H1 (cell line): ENCODE results near the gene LMX1B. TPM values are rescaled to one million over a fixed set of nuclear protein-coding genes. Genes with fewer than 3 reads are reported as not detected.

ENCODE experiments used
- CTCF ChIA-PET: fragments of 300-600 bp; sonication (Branson Sonifier 250); formaldehyde crosslinking; loops from one replicate; lab custom pipeline; 2021; ENCODE audit not compliant: partially characterized antibody; lab: Charles Lee
- POLR2A ChIA-PET: fragments of 300-600 bp; sonication (Branson Sonifier 250); formaldehyde crosslinking; loops from one replicate; lab custom pipeline; 2021; ENCODE audit warnings: inconsistent platforms; ENCODE audit not compliant: partially characterized antibody; lab: Charles Lee
- DNase-seq, 2 experiments: peaks; one replicate each; pipeline versions ENCODE4 v3.0.0 to v3.0.0-alpha.2; 2010 to 2022; ENCODE audit warnings: low spot score in 2 of 2, low read depth in 1 of 2, mixed read lengths in 1 of 2
- FAIRE-seq: peaks from 2 replicates; lab custom pipeline; 2011; peaks lifted over from hg19 to GRCh38; lab: Jason Lieb, UNC
- H2AFZ ChIP-seq: 2 replicates; pipeline ENCODE4 v1.8.1; 2012; ENCODE audit warnings: low read length, inconsistent platforms
- H2AK5ac ChIP-seq: 2 replicates; pipeline ENCODE4 v1.6.1; 2013; ENCODE audit warnings: low read depth, low read length
- H2BK120ac ChIP-seq: replicated peaks from 2 replicates; pipeline ENCODE3; 2013; ENCODE audit warnings: low read depth, low read length, inconsistent platforms
- H2BK12ac ChIP-seq: 2 replicates; pipeline ENCODE4 v1.6.1; 2013; ENCODE audit warnings: low read depth, low read length
- H2BK15ac ChIP-seq: 2 replicates; pipeline ENCODE4 v1.6.1; 2013; ENCODE audit warnings: low read length
- H2BK20ac ChIP-seq: 2 replicates; pipeline ENCODE4 v1.6.1; 2013; ENCODE audit warnings: low read length
- H2BK5ac ChIP-seq: 2 replicates; pipeline ENCODE4 v1.6.1; 2013; ENCODE audit warnings: low read depth, low read length
- H3K14ac ChIP-seq: 2 replicates; pipeline ENCODE4 v1.6.1; 2013; ENCODE audit warnings: inconsistent platforms; ENCODE audit not compliant: insufficient read length
- H3K18ac ChIP-seq: 2 replicates; pipeline ENCODE4 v1.6.1; 2013; ENCODE audit warnings: low read length; ENCODE audit errors: extremely low read depth
- H3K23ac ChIP-seq: 2 replicates; pipeline ENCODE4 v1.6.1; 2013; ENCODE audit warnings: inconsistent platforms; ENCODE audit not compliant: insufficient read length
- H3K23me2 ChIP-seq: 2 replicates; pipeline ENCODE4 v1.6.1; 2013; ENCODE audit warnings: low read depth, low read length
- H3K27ac ChIP-seq: 2 replicates; pipeline ENCODE4 v1.6.1; 2011; ENCODE audit warnings: low read depth, low read length, inconsistent platforms
- H3K27me3 ChIP-seq, 4 experiments: replicated peaks in 1 of 4; 1 replicate in 1 of 4; 2 replicates in 3 of 4; pipeline versions ENCODE4 v1.6.1 to v1.8.1; 2011 to 2013; ENCODE audit warnings: low read length in 3 of 4, mild to moderate bottlenecking in 3 of 4, inconsistent platforms in 2 of 4, mixed read lengths in 2 of 4, moderate library complexity in 1 of 4; ENCODE audit not compliant: control insufficient read depth in 3 of 4, insufficient read depth in 3 of 4; ENCODE audit errors: extremely low read depth in 1 of 4
- H3K36me3 ChIP-seq, 4 experiments: 2 replicates each; pipeline versions ENCODE4 v1.6.1 to v1.8.1; 2011 to 2013; ENCODE audit warnings: mild to moderate bottlenecking in 4 of 4, low read length in 3 of 4, moderate library complexity in 2 of 4, control low read depth in 1 of 4, inconsistent platforms in 1 of 4; ENCODE audit not compliant: insufficient read depth in 4 of 4, control insufficient read depth in 2 of 4
- H3K4ac ChIP-seq: replicated peaks from 2 replicates; pipeline ENCODE3; 2013; ENCODE audit warnings: low read length, low read depth, mixed read lengths, inconsistent platforms; ENCODE audit not compliant: insufficient read length
- H3K4me1 ChIP-seq, 4 experiments: replicated peaks in 1 of 4; 1 replicate in 1 of 4; 2 replicates in 3 of 4; pipeline versions ENCODE4 v1.6.1 to v1.8.1; 2011 to 2013; ENCODE audit warnings: low read length in 3 of 4, inconsistent platforms in 2 of 4, mixed read lengths in 1 of 4; ENCODE audit not compliant: insufficient read depth in 4 of 4, control insufficient read depth in 3 of 4
- H3K4me2 ChIP-seq, 2 experiments: 2 replicates each; pipeline versions ENCODE4 v1.6.1 to v1.8.1; 2011 to 2013; ENCODE audit warnings: low read depth in 2 of 2, low read length in 2 of 2, control low read depth in 1 of 2, inconsistent platforms in 1 of 2, mild to moderate bottlenecking in 1 of 2; ENCODE audit not compliant: insufficient read depth in 1 of 2
- H3K4me3 ChIP-seq, 4 experiments: fragments of 200-600, 300-600 bp in 1 of 4; sonication (generic), shearing (Covaris generic), sonication (Bioruptor Twin) in 1 of 4; 2 replicates each; pipeline versions ENCODE4 v1.5.1 to v1.8.1; 2011 to 2016; ENCODE audit warnings: low read length in 4 of 4, low read depth in 3 of 4, control low read depth in 2 of 4, inconsistent platforms in 2 of 4, mild to moderate bottlenecking in 2 of 4, mixed read lengths in 1 of 4, moderate library complexity in 1 of 4; ENCODE audit not compliant: insufficient read depth in 2 of 4; ENCODE audit errors: extremely low read depth in 1 of 4
- H3K56ac ChIP-seq: replicated peaks from 2 replicates; pipeline ENCODE3; 2013; ENCODE audit warnings: low read depth, mild to moderate bottlenecking, mixed read lengths, low read length, inconsistent platforms; ENCODE audit not compliant: insufficient read length
- H3K79me1 ChIP-seq: 2 replicates; pipeline ENCODE4 v1.6.1; 2013; ENCODE audit warnings: low read depth, low read length, control low read depth
- H3K79me2 ChIP-seq, 2 experiments: 2 replicates each; pipeline versions ENCODE4 v1.6.1 to v1.8.1; 2012 to 2013; ENCODE audit warnings: low read length in 2 of 2, mild to moderate bottlenecking in 2 of 2, inconsistent platforms in 1 of 2; ENCODE audit not compliant: insufficient read depth in 2 of 2, control insufficient read depth in 1 of 2
- H3K9ac ChIP-seq, 4 experiments: replicated peaks in 1 of 4; 1 replicate in 1 of 4; 2 replicates in 3 of 4; pipeline versions ENCODE4 v1.6.1 to v1.8.1; 2011 to 2013; ENCODE audit warnings: low read depth in 3 of 4, low read length in 3 of 4, control low read depth in 2 of 4, mild to moderate bottlenecking in 2 of 4, moderate library complexity in 2 of 4, inconsistent platforms in 1 of 4; ENCODE audit errors: extremely low read depth in 1 of 4
- H3K9me3 ChIP-seq, 2 experiments: 2 replicates each; pipeline versions ENCODE4 v1.6.1 to v1.8.1; 2012 to 2013; ENCODE audit warnings: mild to moderate bottlenecking in 2 of 2, moderate library complexity in 2 of 2, control low read depth in 1 of 2, inconsistent platforms in 1 of 2, low read depth in 1 of 2, low read length in 1 of 2, mixed read lengths in 1 of 2; ENCODE audit not compliant: insufficient read depth in 2 of 2
- H4K20me1 ChIP-seq, 2 experiments: replicated peaks in 1 of 2; 2 replicates each; pipeline versions ENCODE3 to v1.8.1; 2011 to 2013; ENCODE audit warnings: inconsistent platforms in 2 of 2, low read length in 2 of 2, mild to moderate bottlenecking in 1 of 2; ENCODE audit not compliant: insufficient read depth in 2 of 2, control insufficient read depth in 1 of 2
- H4K5ac ChIP-seq: 2 replicates; pipeline ENCODE4 v1.6.1; 2013; ENCODE audit warnings: low read length, low read depth, mixed read lengths, inconsistent platforms; ENCODE audit not compliant: insufficient read length
- H4K8ac ChIP-seq: 2 replicates; pipeline ENCODE4 v1.8.0; 2013; ENCODE audit warnings: mild to moderate bottlenecking, moderate library complexity, low read length, inconsistent platforms; ENCODE audit not compliant: insufficient read depth; ENCODE audit errors: extremely low read depth
- H4K91ac ChIP-seq: replicated peaks from 2 replicates; pipeline ENCODE3; 2013; ENCODE audit warnings: low read length, mixed read lengths, inconsistent platforms; ENCODE audit not compliant: insufficient read length
- CBX8 ChIP-seq: fragments of 300-800, 300-1000 bp; sonication (generic); IDR thresholded peaks from 2 replicates; pipeline ENCODE4 v1.7.1; 2016; ENCODE audit warnings: low read depth, low read length, borderline replicate concordance
- GTF2F1 ChIP-seq: IDR thresholded peaks from 2 replicates; pipeline ENCODE4 v1.6.1; 2012; ENCODE audit warnings: low read depth, low read length, improper control_type of control experiment, borderline replicate concordance
- JUN ChIP-seq: IDR thresholded peaks from 2 replicates; pipeline ENCODE4 v1.6.1; 2011; ENCODE audit warnings: low read depth, mild to moderate bottlenecking, improper control_type of control experiment, low read length
- KDM5A ChIP-seq: fragments of 200-600 bp; IDR thresholded peaks from 2 replicates; pipeline ENCODE4 v1.7.1; 2012; ENCODE audit warnings: mild to moderate bottlenecking, low read length, inconsistent platforms, mixed read lengths
- NRF1 ChIP-seq: IDR thresholded peaks from 2 replicates; pipeline ENCODE4 v1.6.1; 2011; ENCODE audit warnings: mild to moderate bottlenecking, low read depth, low read length, improper control_type of control experiment
- POLR2AphosphoS5 ChIP-seq: IDR thresholded peaks from 2 replicates; pipeline ENCODE4 v1.6.1; 2011; ENCODE audit warnings: low read depth, low read length
- RFX5 ChIP-seq: IDR thresholded peaks from 2 replicates; pipeline ENCODE4 v1.6.1; 2011; ENCODE audit warnings: low read depth, low read length, improper control_type of control experiment, borderline replicate concordance
- SAP30 ChIP-seq: fragments of 300-600 bp; sonication (generic); IDR thresholded peaks from 2 replicates; pipeline ENCODE4 v1.7.1; 2012; ENCODE audit warnings: low read length, moderate library complexity, mild to moderate bottlenecking, inconsistent platforms; ENCODE audit not compliant: insufficient read depth, insufficient replicate concordance
- TEAD4 ChIP-seq: IDR thresholded peaks from 2 replicates; pipeline ENCODE4 v1.6.1; 2012; ENCODE audit warnings: low read depth, low read length, inconsistent platforms, mixed read lengths
- ZNF274 ChIP-seq: IDR thresholded peaks from 2 replicates; pipeline ENCODE4 v1.7.0; 2012; ENCODE audit warnings: low read length, borderline replicate concordance; ENCODE audit errors: extremely low read depth
- WGBS, 2 experiments: shearing (Covaris generic) in 1 of 2; methylation state at CpG; one replicate each; pipeline versions ENCODE4 v1.1.6 to v1.1.7; 2013 to 2015; ENCODE audit warnings: low lambda C conversion rate in 2 of 2, mixed read lengths in 2 of 2, inconsistent platforms in 1 of 2, low coverage in 1 of 2, missing lambda C conversion rate in 1 of 2; ENCODE audit not compliant: insufficient replicate concordance in 2 of 2, insufficient coverage in 1 of 2, insufficient read length in 1 of 2; ENCODE audit errors: extremely low coverage in 1 of 2, missing lambda C conversion rate in 1 of 2; 5-methylcytosine and 5-hydroxymethylcytosine counted together
- polyA plus RNA-seq, 7 experiments: library from polyadenylated mRNA; depleted of rRNA in 3 of 7; stranded (reverse) in 5 of 7; unstranded in 2 of 7; fragments of >200 nt in 5 of 7; fragments of 200-250 nt in 2 of 7; gene quantifications; 1 replicate in 5 of 7; 2 replicates in 1 of 7; 4 replicates in 1 of 7; pipeline versions ENCODE4 v1.2.1 to v1.2.3, GENCODE V29; 2011 to 2013; ENCODE audit warnings: missing spikeins in 2 of 7, mixed read lengths in 2 of 7
- total RNA-seq: library from RNA; stranded (reverse); fragmentation: NEBNext Ultra II Directional; extraction: Animal tissue kit (Norgen Biotek cat#: 25700); gene quantifications from 2 replicates; pipeline ENCODE4 v1.2.1, GENCODE V29; 2021

Gene LMX1B
- total and polyA plus RNA-seq, 2 of the 8 experiments (the other 6 are each of a cell fraction or from before 2014, with no cell fraction given), result 0.09 to 0.37 TPM

GRCh38 chr9:126626926-126627233 is 13.2 kb downstream of the LMX1B start:
- Histone ChIP-seq H3K23ac (no peak overlapping the region), H3K27ac (no peak overlapping the region), H4K20me1 (peaks cover 6 to 19% of the 10 kb centered on the region in 2 experiments), H3K18ac (no peak overlapping the region), H3K79me2 (no peaks in the 10 kb centered on the region), H3K9ac (no peak overlapping the region), H3K14ac (no peak overlapping the region), H3K4ac (no peak overlapping the region), H2BK15ac (no peak overlapping the region), H3K4me1 (peaks cover 0 to 44% (median 31%) of the 10 kb centered on the region in 4 experiments; a peak in 6 of 7 replicates), H3K4me2 (peak overlapping the region; percentile 80 to 81), H2BK120ac (no peak overlapping the region), H2BK12ac (0 out of 2 replicates have a peak overlapping the region, but pooled peaks have one; percentile 19), H4K8ac (no peak overlapping the region), H3K9me3 (no peaks in the 10 kb centered on the region), H3K79me1 (no peaks in the 10 kb centered on the region), H4K5ac (no peak overlapping the region), H3K36me3 (no peaks in the 10 kb centered on the region; a peak in 1 of 8 replicates), H3K56ac (no peak overlapping the region), H2BK20ac (no peak overlapping the region), H2AFZ (no peak overlapping the region), H3K27me3 (peaks cover 76 to 100% (median 95%) of the 10 kb centered on the region in 4 experiments), H2BK5ac (no peak overlapping the region), H4K91ac (no peak overlapping the region), H3K4me3 (peak overlapping the region in 3 of 4 experiments; percentile 29 to 56 (median 43); a peak in 4 of 8 replicates), H2AK5ac (no peak overlapping the region), H3K23me2 (peaks cover 6% of the 10 kb centered on the region; the same call in 1 of the 2 replicates)
- POLR2A ChIA-PET, result interaction anchor here (1.1 to 2.0 kb wide), 2 partner anchors 10 to 14 kb away, joined by 4 to 8 read pairs; partner anchors contain the start of gene LMX1B
- CTCF ChIA-PET, result interaction anchor here (1.0 to 20.9 kb wide), 10 partner anchors 9 to 101 kb away, joined by 3 to 323 read pairs (median 8); no protein-coding TSS in a partner anchor
- 9% methylated on average over 14 of the region's 14 CpGs; no CpG with 5 or more reads in 1 of the 2 experiments for WGBS, 2 experiments
- FAIRE-seq (no peak), DNase-seq (no peak)
- TF ChIP-seq GTF2F1 (no peak), JUN (no peak), KDM5A (no peak), RFX5 (no peak), CBX8 (no peak), SAP30 (no peak), TEAD4 (no peak), POLR2AphosphoS5 (no peak), NRF1 (no peak), ZNF274 (no peak)
